K562 (cell line): ENCODE data around the gene SLC38A2. TPM values are rescaled to one million over a fixed set of nuclear protein-coding genes. Genes with fewer than 3 reads are reported as not detected.

ENCODE experiments used
- ATAC-seq: fragments of 200-7000 bp; cut with Tn5 transposase; 3 replicates; pipeline ENCODE4 v1.9.1; 2020; ENCODE audit warnings: moderate library complexity
- BruUV-seq: library from RNA; stranded (reverse); fragments of 400-500 nt; replicated peaks from 2 replicates; lab custom pipeline; 2021; lab: Mats Ljungman, UMichigan
- CTCF ChIA-PET: fragments of 300-600 bp; formaldehyde crosslinking; extraction: SDS; loops from one replicate; lab custom pipeline; 2021; ENCODE audit warnings: low intra/inter-chr PET ratio; lab: Yijun Ruan, JAX
- POLR2A ChIA-PET: fragments of 300-600, 350-650 bp; sonication (Branson Sonifier 250); formaldehyde crosslinking; extraction: SDS; loops from one replicate; lab custom pipeline; 2021; ENCODE audit warnings: antibody characterized with exemption, inconsistent platforms; lab: Yijun Ruan, JAX
- DNase-seq, 4 experiments: peaks; one replicate each; pipeline versions ENCODE4 v3.0.0 to v3.0.0-alpha.2; 2011 to 2018; ENCODE audit warnings: low spot score in 3 of 4, mixed read lengths in 3 of 4; ENCODE audit errors: extremely low read depth in 1 of 4
- FAIRE-seq: peaks from 2 replicates; lab custom pipeline; 2011; peaks lifted over from hg19 to GRCh38; lab: Jason Lieb, UNC
- H2AFZ ChIP-seq: 2 replicates; pipeline ENCODE4 v1.6.0; 2011; ENCODE audit warnings: low read depth, low read length, control low read depth, inconsistent platforms
- H3K27ac ChIP-seq: fragments of 200-600 bp; 3 replicates; pipeline ENCODE4 v1.8.0; 2011; ENCODE audit warnings: low read depth, mild to moderate bottlenecking, control low read depth, inconsistent platforms, low read length, moderate library complexity, mixed read lengths; ENCODE audit errors: extremely low read depth
- H3K27me3 ChIP-seq, 2 experiments: fragments of 300-600 bp in 1 of 2; 2 replicates in 1 of 2; 3 replicates in 1 of 2; pipeline versions ENCODE4 v1.6.0 to v1.8.0; 2011; ENCODE audit warnings: inconsistent platforms in 2 of 2, low read length in 2 of 2, mild to moderate bottlenecking in 1 of 2, mixed read lengths in 1 of 2, moderate library complexity in 1 of 2; ENCODE audit not compliant: control insufficient read depth in 2 of 2, insufficient read depth in 2 of 2
- H3K36me3 ChIP-seq: fragments of 300-600 bp; 3 replicates; pipeline ENCODE4 v1.8.0; 2011; ENCODE audit warnings: mild to moderate bottlenecking, low read length, inconsistent platforms; ENCODE audit not compliant: control insufficient read depth, insufficient read depth
- H3K4me1 ChIP-seq, 2 experiments: fragments of 200-600 bp in 1 of 2; replicated peaks in 1 of 2; 2 replicates in 1 of 2; 3 replicates in 1 of 2; pipeline versions ENCODE4 v1.5.1 to v1.8.0; 2011; ENCODE audit warnings: inconsistent platforms in 2 of 2, low read length in 2 of 2, mild to moderate bottlenecking in 1 of 2, mixed read lengths in 1 of 2, moderate library complexity in 1 of 2; ENCODE audit not compliant: control insufficient read depth in 2 of 2, insufficient read depth in 2 of 2
- H3K4me2 ChIP-seq: 2 replicates; pipeline ENCODE4 v1.6.1; 2011; ENCODE audit warnings: low read length, control low read depth, inconsistent platforms, mixed read lengths; ENCODE audit not compliant: insufficient read depth
- H3K4me3 ChIP-seq: fragments of 200-600 bp; sonication (generic), shearing (Covaris generic); 2 replicates; pipeline ENCODE4 v1.5.1; 2016; ENCODE audit warnings: control low read depth, inconsistent platforms
- H3K79me2 ChIP-seq: fragments of 200-600 bp; 3 replicates; pipeline ENCODE4 v1.8.0; 2011; ENCODE audit warnings: low read length, inconsistent platforms; ENCODE audit not compliant: control insufficient read depth, insufficient read depth
- H3K9ac ChIP-seq, 2 experiments: 2 replicates each; pipeline versions ENCODE4 v1.6.0 to v1.6.1; 2011; ENCODE audit warnings: low read depth in 2 of 2, low read length in 2 of 2, control low read depth in 1 of 2, inconsistent platforms in 1 of 2, mild to moderate bottlenecking in 1 of 2, mixed read lengths in 1 of 2; ENCODE audit not compliant: insufficient read depth in 1 of 2
- H3K9me1 ChIP-seq: one replicate; pipeline ENCODE4 v1.6.0; 2011; ENCODE audit warnings: inconsistent platforms, mild to moderate bottlenecking, low read length, moderate library complexity; ENCODE audit not compliant: control insufficient read depth, insufficient read depth
- H3K9me3 ChIP-seq: replicated peaks from 2 replicates; pipeline ENCODE4 v1.5.1; 2011; ENCODE audit warnings: low read depth, low read length, inconsistent platforms; ENCODE audit not compliant: control insufficient read depth, insufficient read depth
- H4K20me1 ChIP-seq: replicated peaks from 2 replicates; pipeline ENCODE4 v1.6.1; 2011; ENCODE audit warnings: low read length, inconsistent platforms, mixed read lengths; ENCODE audit not compliant: control insufficient read depth, insufficient read depth
- PTRF ChIP-seq: fragments of 450-650 bp; IDR thresholded peaks from 2 replicates; pipeline ENCODE4 v1.6.1; 2016; ENCODE audit warnings: mild to moderate bottlenecking, missing genetic modification characterization, missing compliant biosample characterization
- RBM25 ChIP-seq: fragments of 200-400 bp; formaldehyde crosslinking; IDR thresholded peaks from 2 replicates; pipeline ENCODE4 v1.6.1; 2018; ENCODE audit warnings: low read length, low read depth, moderate library complexity; ENCODE audit not compliant: severe bottlenecking
- ZFPM2 ChIP-seq: fragments of 250-450 bp; sonication (Bioruptor Pico); IDR thresholded peaks from 2 replicates; pipeline ENCODE4 v1.5.1; 2022; ENCODE audit warnings: mild to moderate bottlenecking
- ZNF121 ChIP-seq: sonication (generic); formaldehyde crosslinking; conservative IDR thresholded peaks from 2 replicates; pipeline ENCODE4 v1.8.0; 2022; ENCODE audit warnings: missing genetic modification reagents
- ZNF146 ChIP-seq: IDR thresholded peaks from one replicate; pipeline ENCODE4 v1.6.1; 2018; ENCODE audit warnings: missing compliant biosample characterization; ENCODE audit not compliant: unreplicated experiment
- ZNF512 ChIP-seq: IDR thresholded peaks from 2 replicates; pipeline ENCODE4 v1.6.1; 2016; ENCODE audit warnings: missing genetic modification characterization, missing compliant biosample characterization
- WGBS: fragments of 100-300 bp; shearing (Covaris generic); methylation state at CpG from one replicate; pipeline ENCODE4 v1.1.6; 2016; ENCODE audit warnings: low coverage, mixed read lengths; ENCODE audit not compliant: insufficient coverage; ENCODE audit errors: missing lambda C conversion rate; 5-methylcytosine and 5-hydroxymethylcytosine counted together
- in situ Hi-C: fragments of 300-500 bp; cut with MboI; formaldehyde crosslinking; loops from 4 replicates; pipeline ENCODE4 v1.15.0; 2018; ENCODE audit warnings: inconsistent platforms, mixed read lengths
- intact Hi-C: fragments of 100-400 bp; cut with micrococcal nuclease; formaldehyde crosslinking; loops from 2 replicates; pipeline ENCODE4 v1.14.2; 2022
- polyA plus RNA-seq, 8 experiments: library from polyadenylated mRNA; depleted of rRNA in 4 of 8; stranded (reverse) in 5 of 8; unstranded in 3 of 8; fragments of >200 nt; fragmentation: Nextera tagmentation in 2 of 8; fragmentation: Illumina TruSeq in 1 of 8; extraction: Ambion mirVana in 2 of 8; extraction: Trizol in 1 of 8; gene quantifications; 2 replicates each; pipeline versions ENCODE4 v1.2.1 to v1.2.3, GENCODE V29; 2011 to 2014; ENCODE audit warnings: inconsistent platforms in 1 of 8, missing spikeins in 1 of 8
- total RNA-seq, 7 experiments: library from RNA; depleted of rRNA in 6 of 7; stranded (reverse); fragments of >200 nt in 6 of 7; fragmentation: Illumina TruSeq in 2 of 7; extraction: Trizol in 2 of 7; gene quantifications; 2 replicates each; pipeline versions ENCODE4 v1.2.1 to v1.2.3, GENCODE V29; 2011 to 2021; ENCODE audit warnings: low replicate concordance in 1 of 7

The SLC38A2 gene
- total and polyA plus RNA-seq, 9 of the 15 experiments (the other 6 are each of a cell fraction or from before 2014, with no cell fraction given), result 98.7 to 292 (median 143) TPM

- ChIA-PET POLR2A (interaction anchor here (1.1 kb wide), 1 partner anchor 13 kb away, joined by 3 read pairs; no protein-coding TSS in a partner anchor), CTCF (no interaction called here)
- no peaks in the 10 kb centered on the region for H3K36me3 ChIP-seq
- TF ChIP-seq ZNF512 (no peak), ZNF146 (peak; percentile 76), RBM25 (peak; percentile 95)
- TF ChIP-seq, all 486 proteins: peak for 2
- H3K9me3 ChIP-seq, result no peaks in the 10 kb centered on the region
- no peaks in the 10 kb centered on the region for H3K27me3 ChIP-seq
- no peak overlapping the region for H2AFZ ChIP-seq
- no TSS peak for BruUV-seq
- intact Hi-C loops (no loop called here), in situ Hi-C loops (loop anchor here (10.0 kb wide), 1 partner anchor 314 kb away; no protein-coding TSS in a partner anchor)
- DNase-seq (no peak), ATAC-seq (no peak), FAIRE-seq (no peak)
- H3K9me1 ChIP-seq, result no peaks in the 10 kb centered on the region
- 0% methylated on average over 1 of the region's 1 CpG for WGBS
- H3K27ac ChIP-seq, result no peak overlapping the region
- no peaks in the 10 kb centered on the region for H4K20me1 ChIP-seq
- H3K4me3 ChIP-seq, result no peak overlapping the region
- no peak overlapping the region for H3K4me2 ChIP-seq
- no peak overlapping the region for H3K9ac ChIP-seq
- no peaks in the 10 kb centered on the region for H3K79me2 ChIP-seq
- no peaks in the 10 kb centered on the region; a peak in 1 of 5 replicates for H3K4me1 ChIP-seq
Observed at GRCh38 chr12:46351138-46351537, 21.4 kb downstream of the SLC38A2 start.

- H3K9ac ChIP-seq, result no peak overlapping the region
- TF ChIP-seq ZFPM2 (CRISPR knock-in tag), result no peak
- TF ChIP-seq PTRF (tag), result no peak
- no peak for TF ChIP-seq ZNF121 (CRISPR knock-in tag)
- no peaks in the 10 kb centered on the region; a peak in 1 of 5 replicates for H3K4me1 ChIP-seq
- no peak for ATAC-seq
- ChIA-PET CTCF (no interaction called here), POLR2A (no interaction called here)
- DNase-seq, result no peak
- H3K4me3 ChIP-seq, result no peak overlapping the region
- H3K36me3 ChIP-seq, result no peaks in the 10 kb centered on the region
- in situ Hi-C loops (loop anchor here (10.0 to 25.0 kb wide), 2 partner anchors 354 to 663 kb away; partner anchors contain the start of gene SCAF11), intact Hi-C loops (no loop called here)
- peaks cover 0 to 3% of the 10 kb centered on the region in 2 experiments; a peak in 1 of 5 replicates for H3K27me3 ChIP-seq
- no peak for FAIRE-seq
- BruUV-seq, result no TSS peak
- 0% methylated on average over 2 of the region's 2 CpGs for WGBS
- H3K9me1 ChIP-seq, result no peaks in the 10 kb centered on the region
- no peak overlapping the region for H3K27ac ChIP-seq
- H3K4me2 ChIP-seq, result no peak overlapping the region
- H2AFZ ChIP-seq, result no peak overlapping the region
- no peaks in the 10 kb centered on the region for H3K9me3 ChIP-seq
- no peaks in the 10 kb centered on the region for H3K79me2 ChIP-seq
- no peaks in the 10 kb centered on the region for H4K20me1 ChIP-seq
Observed at GRCh38 chr12:46349253-46349652, 23.3 kb downstream of the SLC38A2 start.
